Activated T-cell treated with anti-CD3 and anti-CD28 coated beads for 4 hours (primary cell): ENCODE data around the gene MAGOH.
"Not testable (repeated sequence)": the region's sequence is repeated elsewhere in the genome, so short reads cannot be mapped to it uniquely, and the experiment has no call there.

Experiments
- DNase-seq: peaks from one replicate; pipeline ENCODE4 v3.0.0-alpha.2; 2020

Gene MAGOH

DNA sequence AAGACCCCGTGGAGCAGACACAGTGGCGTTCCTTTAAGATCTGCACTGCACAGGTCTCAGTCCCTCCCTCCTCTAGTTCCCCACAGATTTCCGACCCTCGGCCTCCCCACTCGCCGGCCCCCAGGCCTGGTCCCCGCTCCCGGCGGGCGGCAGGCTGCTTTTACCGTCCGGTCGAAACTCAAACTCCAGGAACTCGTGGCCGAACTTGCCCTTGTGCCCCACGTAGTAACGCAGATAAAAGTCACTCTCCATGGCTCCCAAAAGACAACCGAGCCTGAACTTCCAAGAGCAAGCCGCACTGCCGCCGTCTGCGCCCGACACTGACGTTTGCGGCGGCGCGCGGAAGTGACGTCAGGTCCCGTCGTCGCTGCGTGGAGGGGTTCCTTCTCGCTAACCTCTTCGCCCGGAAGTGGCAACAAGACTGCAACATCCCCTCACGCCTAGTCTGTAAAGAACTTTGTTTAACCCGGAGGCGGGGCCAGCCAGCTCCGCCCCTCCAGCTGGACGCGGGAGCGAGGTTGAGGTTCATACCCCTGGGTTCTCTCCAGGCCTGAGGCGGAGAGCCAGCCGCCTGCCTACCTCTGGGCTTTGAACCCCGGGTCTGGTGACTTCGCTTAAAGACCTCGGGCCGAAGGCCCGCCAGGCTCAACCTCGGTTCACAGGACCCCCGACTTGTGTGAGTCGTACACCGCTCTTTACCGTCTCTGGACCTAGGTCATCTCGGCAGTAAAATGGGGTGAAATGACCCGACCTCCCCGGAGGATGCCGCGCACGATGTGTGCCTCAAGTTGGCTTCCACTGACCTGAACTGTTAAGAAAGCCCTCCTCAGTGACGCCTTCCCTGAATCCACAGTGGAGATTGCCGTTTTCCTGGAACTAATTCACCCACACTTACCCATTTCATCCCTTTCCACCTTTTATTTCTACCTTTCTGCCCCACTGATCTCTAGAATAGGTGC, at the start of gene MAGOH:
Gene MAGOH (minus strand): TSS at position 322 of the 959 bp plus-strand sequence. CDS start 70 bp downstream, at position 252.
- DNase-seq, result peak; percentile 95

DNA sequence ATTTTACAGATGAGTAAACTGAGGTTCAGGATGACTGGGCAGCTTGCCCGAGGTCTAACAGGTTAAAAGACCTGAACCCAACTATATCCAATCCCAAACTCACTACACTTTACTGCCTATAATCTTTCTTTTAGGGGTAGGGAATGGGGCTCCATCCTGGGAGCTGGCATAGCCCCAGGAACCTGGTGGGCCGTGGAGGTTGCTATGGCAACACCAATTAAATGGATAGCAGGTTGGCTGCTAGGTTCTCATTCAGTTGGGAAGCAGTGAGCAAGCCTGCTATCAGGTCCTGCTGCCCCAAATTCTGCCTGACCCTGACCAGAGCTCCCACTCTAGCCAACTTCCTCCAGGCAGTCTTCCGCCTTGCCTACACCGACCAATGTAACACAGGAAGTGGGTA, 48.6 kb upstream of the MAGOH start:
- no peak for DNase-seq

DNA sequence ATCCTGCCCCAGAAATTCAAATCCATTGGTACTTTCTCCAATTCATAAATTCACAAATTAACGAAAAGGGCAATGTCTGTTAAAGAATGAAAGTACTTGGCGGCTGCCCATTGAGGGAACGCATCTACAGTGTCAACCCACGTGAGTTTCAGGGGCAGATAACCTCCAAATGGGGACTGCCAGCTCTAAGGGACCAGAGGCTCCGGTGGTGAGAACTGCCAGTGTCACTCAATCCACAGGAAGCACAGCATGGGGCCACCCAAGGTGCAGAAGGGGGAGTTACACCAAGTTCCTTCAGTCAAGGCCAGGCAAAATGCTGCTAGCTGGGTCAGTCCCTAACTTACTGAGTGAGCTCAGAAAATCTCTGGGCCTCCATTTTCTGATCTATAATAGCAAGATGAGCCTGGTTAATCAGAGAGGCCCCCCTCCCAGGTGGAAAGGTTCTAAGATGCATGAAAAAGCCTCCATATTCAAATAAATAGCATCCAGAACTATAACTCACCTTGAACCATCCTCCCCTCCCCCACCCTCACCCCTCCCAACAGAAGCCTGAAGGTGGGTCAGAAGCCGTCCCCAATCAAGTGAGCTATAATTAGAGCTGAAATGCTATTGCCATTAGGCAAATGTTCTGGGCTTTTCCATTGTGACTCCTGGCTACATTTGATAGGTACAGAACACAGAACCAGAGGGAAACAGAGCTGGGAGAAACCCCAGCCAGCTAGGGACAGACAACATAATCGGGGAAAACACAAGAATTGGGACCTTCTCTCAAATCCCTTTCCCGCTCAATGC, 47.8 kb upstream of the MAGOH start:
- DNase-seq, result no peak

GRCh38 chr1:53285546-53285945, 47.2 kb upstream of the MAGOH start:
- no peak for DNase-seq

- no peak for DNase-seq
Observed at GRCh38 chr1:53284224-53285020, 46.1 kb upstream of the MAGOH start.

DNA sequence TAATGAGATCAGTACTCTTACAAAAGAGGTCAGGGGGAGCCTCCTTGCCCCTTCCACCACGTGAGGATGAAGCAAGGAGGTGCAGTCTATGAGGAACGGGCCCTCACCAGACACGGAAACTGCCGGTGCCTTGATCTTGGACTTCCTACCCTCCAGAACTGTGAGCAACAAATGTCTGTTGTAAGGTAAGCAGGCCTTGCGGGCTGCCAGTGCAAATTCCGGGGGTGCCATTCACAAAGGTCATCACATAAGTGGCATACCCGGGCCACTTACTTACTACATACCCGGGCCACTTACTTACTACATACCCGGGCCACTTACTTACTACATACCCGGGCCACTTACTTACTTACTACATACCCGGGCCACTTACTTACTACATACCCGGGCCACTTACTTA, 44.8 kb upstream of the MAGOH start:
- not testable (repeated sequence) for DNase-seq

- no peak for DNase-seq
Observed at GRCh38 chr1:53281133-53281532, 42.8 kb upstream of the MAGOH start.

- DNase-seq, result no peak
Observed at GRCh38 chr1:53280496-53280895, 42.2 kb upstream of the MAGOH start.

GRCh38 chr1:53279296-53280200, 41.2 kb upstream of the MAGOH start:
- no peak for DNase-seq

DNA sequence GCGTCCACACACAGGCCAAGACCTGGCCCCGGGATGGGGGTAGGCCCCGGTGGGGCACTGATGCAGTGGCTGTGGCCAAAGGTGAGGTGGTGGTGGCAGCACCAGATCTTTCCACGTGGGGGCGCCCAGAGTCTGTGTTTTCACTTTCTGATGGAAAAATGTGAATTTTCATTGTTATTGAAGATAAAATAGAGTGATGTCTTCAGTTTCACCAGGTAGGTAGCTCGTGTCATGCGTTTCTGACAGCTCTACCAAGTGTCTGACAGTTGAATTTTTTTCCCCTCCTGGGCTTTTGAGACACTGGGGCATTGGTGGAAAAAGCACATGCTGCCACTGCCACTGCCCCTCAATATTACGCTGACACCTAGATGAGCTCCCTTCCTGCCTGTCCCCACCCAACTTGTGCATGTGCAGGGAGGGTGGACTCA, 40.0 kb upstream of the MAGOH start:
- DNase-seq, result peak; percentile 68

DNA sequence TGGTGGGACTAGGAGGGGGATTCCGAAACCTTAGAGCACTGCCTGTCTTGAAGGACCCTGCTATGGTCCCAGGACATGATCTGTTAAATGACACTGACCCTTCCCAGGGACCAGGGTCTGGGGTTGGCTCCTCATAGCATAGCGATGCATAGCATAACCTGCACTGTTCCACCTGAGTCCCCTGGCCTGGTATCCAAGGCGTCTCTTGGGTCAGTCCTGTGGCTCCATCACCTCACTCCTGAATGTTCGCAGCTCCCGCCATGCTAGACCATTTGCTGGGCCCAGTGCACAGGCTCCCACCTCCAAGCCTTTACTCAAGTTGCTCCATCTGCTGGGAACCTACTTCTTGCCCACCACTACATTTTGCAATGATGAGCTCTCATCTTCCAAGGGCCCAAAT, 39.0 kb upstream of the MAGOH start:
- no peak for DNase-seq

DNA sequence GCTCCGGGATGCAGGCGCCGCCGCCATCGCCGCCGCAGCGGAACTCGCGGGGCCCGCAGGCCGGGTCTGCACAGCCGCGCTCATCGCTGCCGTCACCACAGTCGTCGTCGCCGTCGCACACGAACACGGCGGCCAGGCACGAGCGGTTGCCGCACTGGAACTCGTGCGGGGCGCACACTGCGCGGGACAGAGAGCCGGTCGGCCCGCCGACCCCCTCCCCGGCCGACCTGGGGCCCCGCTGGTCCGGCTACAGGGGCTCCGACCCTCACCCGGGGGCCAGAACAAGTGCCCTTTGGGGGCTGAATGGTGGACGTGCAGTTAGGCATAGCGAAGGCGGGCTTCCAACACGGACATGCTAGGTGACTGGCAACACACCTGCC, 38.6 kb upstream of the MAGOH start:
- no peak for DNase-seq

DNA sequence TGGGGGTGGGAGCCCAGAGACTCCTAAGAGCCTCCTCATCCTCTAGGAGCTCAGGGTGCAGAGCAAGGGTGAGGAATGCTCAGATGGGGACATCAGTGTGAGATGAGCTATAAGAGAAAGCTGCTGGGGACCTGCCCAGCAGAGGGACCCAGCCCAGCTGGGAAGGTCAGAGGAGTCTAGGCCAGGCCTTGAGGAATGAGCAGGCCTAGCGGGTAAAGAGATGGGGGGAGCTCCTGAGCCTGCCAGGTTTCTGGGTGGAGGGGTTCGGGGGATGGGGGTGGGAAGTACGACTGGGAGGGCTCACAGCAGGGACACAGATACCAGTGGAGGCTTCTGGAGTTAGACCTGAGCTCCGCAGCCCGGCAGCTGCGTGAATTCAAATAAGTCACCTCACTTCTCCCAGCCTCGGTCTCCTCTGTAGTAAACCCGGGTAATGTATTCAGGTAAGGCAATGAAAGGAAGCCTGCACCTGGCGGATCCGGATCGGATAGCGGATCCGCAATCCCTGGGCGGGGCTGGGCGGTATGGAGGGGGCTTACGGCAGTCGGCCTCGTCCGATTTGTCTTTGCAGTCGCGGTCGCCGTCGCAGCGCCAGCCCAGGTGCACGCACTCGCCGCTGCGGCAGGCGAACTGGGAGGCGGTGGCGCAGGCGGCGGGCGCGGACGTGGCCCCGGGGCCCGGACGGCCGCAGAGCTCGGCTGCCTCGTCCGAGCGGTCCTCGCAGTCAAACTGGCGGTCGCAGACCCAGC, 38.0 kb upstream of the MAGOH start:
- no peak for DNase-seq

- DNase-seq, result no peak
Observed at GRCh38 chr1:53275566-53275965, 37.2 kb upstream of the MAGOH start.

- no peak for DNase-seq
Observed at GRCh38 chr1:53274541-53275185, 36.3 kb upstream of the MAGOH start.

GRCh38 chr1:53274026-53274425, 35.7 kb upstream of the MAGOH start:
- DNase-seq, result no peak

GRCh38 chr1:53273526-53273925, 35.2 kb upstream of the MAGOH start:
- DNase-seq, result no peak

- no peak for DNase-seq
Observed at GRCh38 chr1:53272349-53272748, 34.0 kb upstream of the MAGOH start.

DNA sequence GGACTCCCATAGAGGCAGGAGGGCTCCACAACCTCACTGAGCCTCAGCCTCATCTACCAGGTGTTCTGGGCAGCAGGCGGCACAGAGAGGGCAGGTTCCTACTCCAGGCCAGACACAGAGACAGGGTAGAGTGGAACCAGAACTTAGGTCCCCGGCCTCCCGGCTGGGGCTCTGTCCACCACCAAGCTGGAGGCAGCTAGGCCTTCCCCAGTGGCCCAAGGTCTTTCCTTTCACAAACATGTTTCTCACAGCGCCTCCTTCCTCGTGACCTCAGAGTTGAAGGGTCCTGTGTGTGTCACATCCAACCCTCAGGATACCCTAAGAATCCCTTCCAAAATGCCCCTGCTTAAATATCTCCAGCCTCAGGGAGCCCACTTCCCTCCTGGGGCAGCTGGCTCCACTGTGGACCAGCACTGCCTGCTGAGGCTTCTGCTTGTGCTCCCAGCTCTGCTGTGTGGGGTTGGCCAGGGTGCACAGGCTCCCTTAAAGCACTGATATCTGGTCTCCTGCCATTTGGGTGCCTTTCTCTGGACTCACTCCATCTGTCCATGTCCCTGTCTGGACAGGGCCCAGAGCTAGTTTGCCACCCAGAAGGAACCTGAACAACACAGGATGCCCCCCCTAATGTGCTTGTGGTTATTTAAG, 33.2 kb upstream of the MAGOH start:
- DNase-seq, result no peak

DNA sequence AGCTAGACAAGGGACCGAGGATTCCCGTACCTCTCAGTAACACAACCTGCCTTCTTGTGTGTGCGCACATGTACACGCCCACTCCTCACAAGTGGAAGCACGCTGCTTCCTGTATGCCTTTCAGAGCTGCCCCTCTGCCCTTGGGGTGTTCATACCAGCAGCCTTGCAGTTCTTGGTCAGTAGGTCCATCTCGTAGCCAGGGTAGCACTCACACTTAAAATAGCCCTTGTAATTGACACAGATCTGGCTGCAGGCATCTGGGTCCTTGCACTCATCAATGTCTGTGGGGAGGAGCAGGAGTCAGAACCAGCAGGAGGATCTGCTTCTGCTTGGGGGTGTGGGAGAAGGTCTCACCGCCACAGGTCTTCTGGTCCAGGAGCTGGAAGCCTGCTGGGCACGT, 32.6 kb upstream of the MAGOH start:
- no peak for DNase-seq
